Spleen (tissue), 7 donors: ENCODE measurements around the gene DLG3.

Source experiments
- CTCF ChIP-seq, 11 experiments: fragments of 200-600 bp in 7 of 11; fragments of 450-650 bp in 4 of 11; sonication (generic) in 4 of 11; IDR thresholded peaks in 8 of 11; conservative IDR thresholded peaks in 3 of 11; 1 replicate in 7 of 11; 2 replicates in 4 of 11; pipeline versions ENCODE4 v1.4.0 to v1.8.0; 2016 to 2021; ENCODE audit warnings: antibody characterized with exemption in 11 of 11, inconsistent platforms in 4 of 11, mild to moderate bottlenecking in 1 of 11
- POLR2A ChIP-seq, 3 donors: fragments of 450-650 bp; IDR thresholded peaks; one replicate each; pipeline ENCODE4 v1.5.1; 2017; ENCODE audit warnings: antibody characterized with exemption in 3 of 3, mild to moderate bottlenecking in 1 of 3
- POLR2AphosphoS5 ChIP-seq, 3 donors: sonication (generic); formaldehyde crosslinking; IDR thresholded peaks; one replicate each; pipeline ENCODE4 v1.5.1; 2017; ENCODE audit warnings: antibody characterized with exemption in 3 of 3
- donor health status: DM: no; HTN: no; CAD: no; lungs with moderate emphysema.
- donor health status: DM: no; HTN: no; CAD: no.
- donor health status: DM: no; HTN: no; CAD: no.

- TF ChIP-seq CTCF (IDR thresholded peaks at IDR 0.05 in 8 of 11, conservative IDR thresholded peaks at IDR 0.05 in 3 of 11) = no peak
- no peak for TF ChIP-seq POLR2A (IDR thresholded peaks at IDR 0.05)
- TF ChIP-seq POLR2AphosphoS5 (IDR thresholded peaks at IDR 0.05) = no peak
These were observed 104.8 kb downstream of the DLG3 start for GRCh38 chrX:70549429-70549828.
